Caco-2 (cell line): ENCODE results near the gene CAPZB. TPM values are rescaled to one million over a fixed set of nuclear protein-coding genes. Genes with fewer than 3 reads are reported as not detected.

ENCODE experiments used
- BruUV-seq: library from RNA; stranded (reverse); fragments of 400-500 nt; replicated peaks from 2 replicates; lab custom pipeline; 2021; lab: Mats Ljungman, UMichigan
- CTCF ChIA-PET: fragments of 300-600 bp; sonication (Branson Sonifier 250); formaldehyde crosslinking; loops from one replicate; lab custom pipeline; 2022; ENCODE audit warnings: antibody characterized with exemption; lab: Charles Lee
- POLR2A ChIA-PET: fragments of 300-600 bp; sonication (Branson Sonifier 250); formaldehyde crosslinking; loops from one replicate; lab custom pipeline; 2022; ENCODE audit warnings: antibody characterized with exemption; lab: Charles Lee
- DNase-seq, 2 experiments: peaks; one replicate each; pipeline versions ENCODE4 v3.0.0 to v3.0.0-alpha.2; 2020 to 2022
- H3K27me3 ChIP-seq: replicated peaks from 2 replicates; pipeline ENCODE4 v1.6.0; 2011; ENCODE audit warnings: low read length; ENCODE audit not compliant: control insufficient read depth, insufficient read depth
- H3K36me3 ChIP-seq: 2 replicates; pipeline ENCODE4 v1.5.1; 2011; ENCODE audit warnings: low read length; ENCODE audit not compliant: control insufficient read depth, insufficient read depth
- H3K4me1 ChIP-seq: fragments of 250-450 bp; sonication (Bioruptor Pico); 2 replicates; pipeline ENCODE4 v1.5.1; 2020; ENCODE audit warnings: mild to moderate bottlenecking
- H3K4me3 ChIP-seq: 2 replicates; pipeline ENCODE4 v1.5.1; 2011; ENCODE audit warnings: low read depth, mild to moderate bottlenecking, control low read depth, low read length
- H3K9me3 ChIP-seq: fragments of 250-450 bp; sonication (Bioruptor Pico); 2 replicates; pipeline ENCODE4 v1.5.1; 2020; ENCODE audit warnings: mild to moderate bottlenecking, moderate library complexity
- H3K27ac Mint-ChIP-seq: one replicate; pipeline ENCODE4 v1.8.0; 2022; ENCODE audit warnings: mixed read lengths; ENCODE audit not compliant: unreplicated experiment
- H3K27me3 Mint-ChIP-seq: one replicate; pipeline ENCODE4 v1.8.0; 2022; ENCODE audit warnings: mixed read lengths; ENCODE audit not compliant: insufficient read depth, unreplicated experiment
- H3K36me3 Mint-ChIP-seq: one replicate; pipeline ENCODE4 v1.8.0; 2022; ENCODE audit warnings: mild to moderate bottlenecking, mixed read lengths; ENCODE audit not compliant: insufficient read depth, unreplicated experiment
- H3K4me1 Mint-ChIP-seq: one replicate; pipeline ENCODE4 v1.8.0; 2022; ENCODE audit warnings: low read depth, mixed read lengths; ENCODE audit not compliant: unreplicated experiment
- H3K4me3 Mint-ChIP-seq: one replicate; pipeline ENCODE4 v1.8.0; 2022; ENCODE audit warnings: mild to moderate bottlenecking, moderate library complexity, mixed read lengths; ENCODE audit not compliant: unreplicated experiment
- H3K9me3 Mint-ChIP-seq: one replicate; pipeline ENCODE4 v1.8.0; 2022; ENCODE audit warnings: mixed read lengths; ENCODE audit not compliant: unreplicated experiment
- intact Hi-C: fragments of 100-400 bp; cut with micrococcal nuclease; formaldehyde crosslinking; loops from one replicate; pipeline ENCODE4 v1.10.0; 2022; ENCODE audit not compliant: unreplicated experiment
- total RNA-seq: library from RNA; stranded (reverse); gene quantifications from 2 replicates; pipeline ENCODE4 v1.2.3, GENCODE V29; 2022
- TF ChIP-seq, protein P1 (sequence below), 2 experiments: fragments of 200-600 bp in 1 of 2; IDR thresholded peaks; 1 replicate in 1 of 2; 2 replicates in 1 of 2; pipeline versions ENCODE4 v1.5.1 to v1.8.0; 2011 to 2022; ENCODE audit warnings: antibody characterized with exemption in 1 of 2, control low read depth in 1 of 2, inconsistent platforms in 1 of 2, low read depth in 1 of 2, low read length in 1 of 2, mild to moderate bottlenecking in 1 of 2, moderate library complexity in 1 of 2; ENCODE audit not compliant: insufficient read depth in 1 of 2, severe bottlenecking in 1 of 2, unreplicated experiment in 1 of 2

CAPZB gene
- total RNA-seq, 1 experiment from 2014 or later = 205 TPM

GRCh38 chr1:19427087-19427781 is 58.1 kb downstream of the CAPZB start:
- Histone ChIP-seq H3K9me3 (no peaks in the 10 kb centered on the region), H3K4me3 (no peak overlapping the region), H3K4me1 (peaks cover 17% of the 10 kb centered on the region; the same call in 1 of the 2 replicates), H3K36me3 (no peaks in the 10 kb centered on the region), H3K27me3 (no peaks in the 10 kb centered on the region)
- Mint-ChIP-seq H3K4me3 (no peak overlapping the region), H3K27ac (no peak overlapping the region), H3K27me3 (no peaks in the 10 kb centered on the region), H3K4me1 (no peaks in the 10 kb centered on the region), H3K36me3 (peaks cover 29% of the 10 kb centered on the region), H3K9me3 (no peaks in the 10 kb centered on the region)
- no TSS peak for BruUV-seq
- peak in 1 of 2 experiments; percentile 2 for DNase-seq
- ChIA-PET CTCF (interaction anchor here (0.7 kb wide), 1 partner anchor 19 kb away, joined by 3 read pairs; no protein-coding TSS in a partner anchor), POLR2A (no interaction called here)
- intact Hi-C loops = no loop called here
- TF ChIP-seq, protein P1, sequence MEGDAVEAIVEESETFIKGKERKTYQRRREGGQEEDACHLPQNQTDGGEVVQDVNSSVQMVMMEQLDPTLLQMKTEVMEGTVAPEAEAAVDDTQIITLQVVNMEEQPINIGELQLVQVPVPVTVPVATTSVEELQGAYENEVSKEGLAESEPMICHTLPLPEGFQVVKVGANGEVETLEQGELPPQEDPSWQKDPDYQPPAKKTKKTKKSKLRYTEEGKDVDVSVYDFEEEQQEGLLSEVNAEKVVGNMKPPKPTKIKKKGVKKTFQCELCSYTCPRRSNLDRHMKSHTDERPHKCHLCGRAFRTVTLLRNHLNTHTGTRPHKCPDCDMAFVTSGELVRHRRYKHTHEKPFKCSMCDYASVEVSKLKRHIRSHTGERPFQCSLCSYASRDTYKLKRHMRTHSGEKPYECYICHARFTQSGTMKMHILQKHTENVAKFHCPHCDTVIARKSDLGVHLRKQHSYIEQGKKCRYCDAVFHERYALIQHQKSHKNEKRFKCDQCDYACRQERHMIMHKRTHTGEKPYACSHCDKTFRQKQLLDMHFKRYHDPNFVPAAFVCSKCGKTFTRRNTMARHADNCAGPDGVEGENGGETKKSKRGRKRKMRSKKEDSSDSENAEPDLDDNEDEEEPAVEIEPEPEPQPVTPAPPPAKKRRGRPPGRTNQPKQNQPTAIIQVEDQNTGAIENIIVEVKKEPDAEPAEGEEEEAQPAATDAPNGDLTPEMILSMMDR (IDR thresholded peaks at IDR 0.05; ENCODE audit: insufficient read depth in 1 of 2, low read depth in 1 of 2, low read length in 1 of 2, severe bottlenecking in 1 of 2, unreplicated experiment in 1 of 2) = no peak

DNA sequence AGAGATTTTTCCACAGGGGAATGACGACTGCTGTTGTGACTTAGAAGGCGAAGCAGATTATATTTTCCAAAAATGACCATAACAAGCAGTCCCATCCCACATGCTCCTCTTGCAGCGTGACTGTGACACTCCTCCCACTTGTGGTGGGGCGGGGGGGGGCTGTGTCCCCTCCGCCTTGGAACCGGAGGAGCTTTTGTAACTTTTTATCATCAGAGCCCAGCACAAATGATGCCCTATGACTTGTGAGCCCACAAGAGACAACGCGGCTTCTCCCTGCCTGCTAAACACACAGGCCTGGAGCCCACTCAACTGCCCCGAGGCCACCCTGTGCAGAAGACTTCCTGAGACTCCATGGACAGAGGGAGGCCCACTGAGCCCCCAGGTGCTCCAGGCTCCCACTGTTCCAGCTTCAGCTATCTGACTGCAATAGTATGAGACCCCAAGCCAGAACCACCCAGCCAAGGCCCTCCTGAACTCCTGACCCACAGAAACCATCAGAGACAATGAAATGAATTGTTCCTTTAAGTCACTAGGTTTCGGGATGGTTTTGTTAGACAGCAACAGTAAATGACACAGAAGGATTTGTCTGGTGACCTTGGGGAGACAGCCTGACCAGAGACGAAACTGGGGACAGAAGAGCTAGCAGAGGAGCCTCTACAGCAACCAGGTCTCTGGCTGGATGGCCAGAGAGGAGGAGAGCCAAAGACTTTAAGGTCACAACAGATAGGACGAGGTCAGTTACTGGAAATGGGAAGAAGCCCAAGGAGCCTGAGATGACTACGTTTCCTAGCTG is 58.8 kb downstream of the CAPZB start:
- peak overlapping the region; percentile 28 for H3K27ac Mint-ChIP-seq
- no peak for DNase-seq
- no peaks in the 10 kb centered on the region for H3K4me1 Mint-ChIP-seq
- peaks cover 29% of the 10 kb centered on the region for H3K36me3 Mint-ChIP-seq
- ChIA-PET CTCF (interaction anchor here (0.7 kb wide), 1 partner anchor 20 kb away, joined by 3 read pairs; no protein-coding TSS in a partner anchor), POLR2A (no interaction called here)
- no peak overlapping the region for H3K4me3 Mint-ChIP-seq
- Histone ChIP-seq H3K9me3 (no peaks in the 10 kb centered on the region), H3K4me3 (no peak overlapping the region), H3K27me3 (no peaks in the 10 kb centered on the region), H3K4me1 (peaks cover 17% of the 10 kb centered on the region; the same call in 1 of the 2 replicates), H3K36me3 (no peaks in the 10 kb centered on the region)
- H3K27me3 Mint-ChIP-seq = no peaks in the 10 kb centered on the region
- BruUV-seq = no TSS peak
- intact Hi-C loops = no loop called here
- TF ChIP-seq, protein P1 (IDR thresholded peaks at IDR 0.05; ENCODE audit: insufficient read depth in 1 of 2, low read depth in 1 of 2, low read length in 1 of 2, severe bottlenecking in 1 of 2, unreplicated experiment in 1 of 2) = no peak
- no peaks in the 10 kb centered on the region for H3K9me3 Mint-ChIP-seq

GRCh38 chr1:19425646-19426239 is 59.6 kb downstream of the CAPZB start:
- Histone ChIP-seq H3K9me3 (no peaks in the 10 kb centered on the region), H3K4me3 (no peak overlapping the region), H3K36me3 (no peaks in the 10 kb centered on the region), H3K27me3 (no peaks in the 10 kb centered on the region), H3K4me1 (peaks cover 17% of the 10 kb centered on the region; the same call in 1 of the 2 replicates)
- no peaks in the 10 kb centered on the region for H3K4me1 Mint-ChIP-seq
- peaks cover 29% of the 10 kb centered on the region for H3K36me3 Mint-ChIP-seq
- H3K4me3 Mint-ChIP-seq = no peak overlapping the region
- intact Hi-C loops = no loop called here
- CTCF ChIA-PET = no interaction called here
- no peak overlapping the region for H3K27ac Mint-ChIP-seq
- peak in 1 of 2 experiments; percentile 7 for DNase-seq
- H3K27me3 Mint-ChIP-seq = no peaks in the 10 kb centered on the region
- no peaks in the 10 kb centered on the region for H3K9me3 Mint-ChIP-seq
- POLR2A ChIA-PET = no interaction called here
- no TSS peak for BruUV-seq
- TF ChIP-seq, protein P1 (IDR thresholded peaks at IDR 0.05; ENCODE audit: insufficient read depth in 1 of 2, low read depth in 1 of 2, low read length in 1 of 2, severe bottlenecking in 1 of 2, unreplicated experiment in 1 of 2) = no peak
